Measurements from ENCODE around the gene ALPK1.

- TF ChIP-seq CTCF (conservative IDR thresholded peaks at IDR 0.05) (no peak), ZFX (IDR thresholded peaks at IDR 0.05) (no peak)
Observed at GRCh38 chr4:112270051-112270450, 27.1 kb upstream of the ALPK1 start.

Data from C4-2B (cell line).